SK-N-SH (cell line): ENCODE measurements around the gene WBP2. TPM values are rescaled to one million over a fixed set of nuclear protein-coding genes. Genes with fewer than 3 reads are reported as not detected.

Experiments
- CTCF ChIA-PET: fragments of 300-600, 350-600 bp; formaldehyde crosslinking; extraction: SDS; loops from one replicate; lab custom pipeline; 2021; lab: Yijun Ruan, JAX
- POLR2A ChIA-PET: fragments of 350-600 bp; sonication (Branson Sonifier 250); formaldehyde crosslinking; extraction: SDS; loops from one replicate; lab custom pipeline; 2020; ENCODE audit warnings: antibody characterized with exemption, inconsistent platforms; lab: Yijun Ruan, JAX
- DNase-seq: peaks from one replicate; pipeline ENCODE4 v3.0.0; 2012
- H2AFZ ChIP-seq: fragments of 200-600 bp; sonication (generic); 2 replicates; pipeline ENCODE4 v1.8.1; 2016; ENCODE audit warnings: antibody characterized with exemption, mild to moderate bottlenecking, low read depth
- H3F3A ChIP-seq: fragments of 200-600 bp; sonication (generic); replicated peaks from 2 replicates; pipeline ENCODE3; 2016; ENCODE audit warnings: antibody characterized with exemption, mild to moderate bottlenecking; ENCODE audit not compliant: insufficient read depth
- H3K27ac ChIP-seq, 2 experiments: fragments of 200-500 bp in 1 of 2; fragments of 200-600 bp in 1 of 2; sonication (Bioruptor generic) in 1 of 2; sonication (generic), shearing (Covaris generic) in 1 of 2; 2 replicates each; pipeline versions ENCODE4 v1.5.1 to v1.6.1; 2014 to 2016; ENCODE audit warnings: low read depth in 2 of 2, inconsistent platforms in 1 of 2, low read length in 1 of 2, mild to moderate bottlenecking in 1 of 2, mixed read lengths in 1 of 2
- H3K27me3 ChIP-seq: fragments of 200-600 bp; sonication (generic), shearing (Covaris generic); 2 replicates; pipeline ENCODE4 v1.6.1; 2016; ENCODE audit warnings: mixed run types; ENCODE audit not compliant: insufficient read depth
- H3K36me3 ChIP-seq, 2 experiments: fragments of 200-500 bp in 1 of 2; fragments of 200-600 bp in 1 of 2; sonication (Bioruptor generic) in 1 of 2; sonication (generic) in 1 of 2; replicated peaks in 1 of 2; 2 replicates each; pipeline versions ENCODE3 to v1.5.1; 2014 to 2016; ENCODE audit warnings: low read length in 1 of 2, mild to moderate bottlenecking in 1 of 2; ENCODE audit not compliant: insufficient read depth in 2 of 2, control insufficient read depth in 1 of 2
- H3K4me1 ChIP-seq, 2 experiments: fragments of 200-500 bp in 1 of 2; fragments of 200-600 bp in 1 of 2; sonication (Bioruptor generic) in 1 of 2; sonication (generic), shearing (Covaris generic) in 1 of 2; 2 replicates each; pipeline versions ENCODE4 v1.5.1 to v1.6.1; 2014 to 2016; ENCODE audit warnings: low read depth in 1 of 2, low read length in 1 of 2, mixed run types in 1 of 2; ENCODE audit not compliant: insufficient read depth in 2 of 2, control insufficient read depth in 1 of 2
- H3K4me2 ChIP-seq: fragments of 200-600 bp; sonication (generic), shearing (Covaris generic); 2 replicates; pipeline ENCODE4 v1.6.1; 2017; ENCODE audit warnings: mixed run types
- H3K4me3 ChIP-seq, 2 experiments: fragments of 200-500 bp in 1 of 2; fragments of 200-600 bp in 1 of 2; sonication (Bioruptor generic) in 1 of 2; sonication (generic), shearing (Covaris generic) in 1 of 2; 2 replicates each; pipeline versions ENCODE4 v1.5.1 to v1.8.1; 2014 to 2016; ENCODE audit warnings: low read depth in 2 of 2, inconsistent platforms in 1 of 2, low read length in 1 of 2, mild to moderate bottlenecking in 1 of 2, mixed read lengths in 1 of 2, moderate library complexity in 1 of 2
- H3K79me2 ChIP-seq: fragments of 200-600 bp; sonication (generic); 2 replicates; pipeline ENCODE4 v1.8.1; 2017; ENCODE audit warnings: mild to moderate bottlenecking; ENCODE audit not compliant: insufficient read depth
- H3K9ac ChIP-seq: fragments of 200-600 bp; sonication (generic); 2 replicates; pipeline ENCODE4 v1.6.1; 2017; ENCODE audit warnings: mixed run types
- H3K9me2 ChIP-seq: fragments of 200-600 bp; sonication (generic); 2 replicates; pipeline ENCODE4 v1.6.1; 2017; ENCODE audit warnings: mixed run types
- H3K9me3 ChIP-seq: fragments of 200-600 bp; sonication (generic); 2 replicates; pipeline ENCODE4 v1.6.1; 2017; ENCODE audit warnings: mixed run types, mild to moderate bottlenecking, moderate library complexity
- H4K20me1 ChIP-seq: fragments of 200-600 bp; sonication (generic); 2 replicates; pipeline ENCODE4 v1.6.1; 2017; ENCODE audit warnings: mild to moderate bottlenecking, mixed run types; ENCODE audit not compliant: insufficient read depth
- CHD2 ChIP-seq: fragments of 150-350 bp; IDR thresholded peaks from 2 replicates; pipeline ENCODE4 v1.6.1; 2018; ENCODE audit warnings: low read length; ENCODE audit not compliant: partially characterized antibody
- EP300 ChIP-seq, 2 experiments: IDR thresholded peaks; 2 replicates each; pipeline versions ENCODE4 v1.4.0 to v1.6.1; 2012; ENCODE audit warnings: borderline replicate concordance in 1 of 2, low read depth in 1 of 2, low read length in 1 of 2
- FOXM1 ChIP-seq: IDR thresholded peaks from 2 replicates; pipeline ENCODE4 v1.4.0; 2012; ENCODE audit warnings: low read depth, mild to moderate bottlenecking
- GABPA ChIP-seq: IDR thresholded peaks from 2 replicates; pipeline ENCODE4 v1.4.0; 2012; ENCODE audit warnings: low read depth, mild to moderate bottlenecking
- GATA2 ChIP-seq: sonication (generic); formaldehyde crosslinking; IDR thresholded peaks from 2 replicates; pipeline ENCODE4 v1.5.0; 2020; ENCODE audit warnings: mild to moderate bottlenecking, missing genetic modification reagents
- JUND ChIP-seq: IDR thresholded peaks from 2 replicates; pipeline ENCODE4 v1.4.0; 2012
- MEF2A ChIP-seq: IDR thresholded peaks from 2 replicates; pipeline ENCODE4 v1.4.0; 2012; ENCODE audit warnings: low read depth, borderline replicate concordance
- MXI1 ChIP-seq: IDR thresholded peaks from 2 replicates; pipeline ENCODE4 v1.6.1; 2012; ENCODE audit warnings: mild to moderate bottlenecking, low read depth, low read length, improper control_type of control experiment
- POLR2AphosphoS5 ChIP-seq: IDR thresholded peaks from 2 replicates; pipeline ENCODE4 v1.6.1; 2012; ENCODE audit warnings: low read depth, low read length
- RCOR1 ChIP-seq: fragments of 150-350 bp; IDR thresholded peaks from 2 replicates; pipeline ENCODE4 v1.6.1; 2017; ENCODE audit warnings: antibody characterized with exemption, low read length
- RFX5 ChIP-seq: IDR thresholded peaks from 2 replicates; pipeline ENCODE4 v1.6.1; 2012; ENCODE audit warnings: mild to moderate bottlenecking, improper control_type of control experiment, low read length
- SIN3A ChIP-seq: IDR thresholded peaks from 2 replicates; pipeline ENCODE4 v1.6.1; 2012; ENCODE audit warnings: low read depth, mild to moderate bottlenecking, low read length, moderate library complexity, borderline replicate concordance
- SMC3 ChIP-seq: IDR thresholded peaks from 2 replicates; pipeline ENCODE4 v1.6.1; 2012; ENCODE audit warnings: low read depth, low read length, improper control_type of control experiment
- TEAD4 ChIP-seq: IDR thresholded peaks from 2 replicates; pipeline ENCODE4 v1.4.0; 2012; ENCODE audit warnings: mild to moderate bottlenecking, borderline replicate concordance; ENCODE audit not compliant: insufficient read depth
- WGBS: methylation state at CpG from one replicate; pipeline ENCODE4 v1.1.6; 2017; ENCODE audit warnings: low lambda C conversion rate; 5-methylcytosine and 5-hydroxymethylcytosine counted together
- polyA plus RNA-seq, 3 experiments: library from polyadenylated mRNA; depleted of rRNA; stranded (reverse); fragments of >200 nt; gene quantifications; 2 replicates each; pipeline ENCODE4 v1.2.3, GENCODE V29; 2012
- TF ChIP-seq, protein P1 (sequence below): IDR thresholded peaks from 2 replicates; pipeline ENCODE4; 2012
- TF ChIP-seq, protein P2 (sequence below): IDR thresholded peaks from 2 replicates; pipeline ENCODE4 v1.4.0; 2012; ENCODE audit warnings: low read depth, borderline replicate concordance
- TF ChIP-seq, protein P3 (sequence below): IDR thresholded peaks from 2 replicates; pipeline ENCODE4 v1.4.0; 2012; ENCODE audit warnings: low read depth
- TF ChIP-seq, protein P4 (sequence below): IDR thresholded peaks from 2 replicates; pipeline ENCODE4 v1.6.1; 2012; ENCODE audit warnings: mild to moderate bottlenecking, low read depth, low read length, moderate library complexity
- TF ChIP-seq, protein P5 (sequence below): fragments of 200-600 bp; sonication (generic); IDR thresholded peaks from 2 replicates; pipeline ENCODE4 v1.6.1; 2017; ENCODE audit warnings: antibody characterized with exemption, mild to moderate bottlenecking, moderate library complexity

The WBP2 gene
- polyA plus RNA-seq, 1 of the 3 experiments (the other 2 are of a cell fraction), result 55.8 TPM

DNA sequence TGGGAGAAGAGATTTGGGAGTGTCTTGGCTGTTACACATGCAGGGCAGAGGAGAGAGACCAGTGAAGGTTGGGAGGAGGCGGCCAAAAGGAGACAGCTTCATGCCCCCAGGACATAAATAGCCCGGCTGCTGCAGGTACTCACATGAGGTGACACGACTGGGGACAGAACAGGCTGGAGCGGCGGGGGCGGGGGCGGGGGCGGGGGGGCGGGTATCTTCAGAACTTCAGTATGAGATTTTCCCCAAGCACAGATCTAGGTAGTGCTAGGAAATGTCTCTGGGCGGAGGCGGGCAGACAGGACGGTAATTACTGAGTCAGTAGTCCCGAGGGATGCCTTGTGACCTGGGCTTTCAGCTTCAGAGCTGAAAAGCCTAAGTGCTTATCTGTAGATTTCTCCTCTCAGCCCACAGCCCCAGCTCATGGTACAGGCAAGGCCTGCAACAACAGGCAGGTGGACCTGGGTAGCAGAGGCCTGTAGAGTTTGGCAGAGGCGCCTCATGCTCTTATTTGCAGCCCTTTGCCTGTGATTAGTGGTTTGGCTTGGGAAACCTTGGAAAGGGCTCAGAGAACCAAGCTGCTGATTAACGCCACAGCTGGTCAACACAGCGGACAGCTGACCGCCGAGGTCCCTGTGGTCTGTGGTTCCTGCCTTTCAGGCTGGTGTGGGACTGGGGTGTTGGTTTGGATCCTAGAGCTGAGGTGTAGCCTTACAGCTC, 46.1 kb downstream of the WBP2 start:
- H3K4me2 ChIP-seq, result no peak overlapping the region

More for the DNA sequence above, 46.1 kb downstream of the WBP2 start:
- no peak overlapping the region for H2AFZ ChIP-seq
- WGBS, result 83% methylated on average over 18 of the region's 18 CpGs
- H3K27ac ChIP-seq, result peak overlapping the region in 1 of 2 experiments; percentile 30; a peak in 1 of 4 replicates
- TF ChIP-seq POLR2AphosphoS5 (no peak), FOXM1 (no peak), SMC3 (no peak), GATA2 (CRISPR knock-in tag) (no peak), SIN3A (no peak), TEAD4 (no peak), EP300 (IDR thresholded peaks at IDR 0.05; ENCODE audit: borderline replicate concordance in 1 of 2, low read depth in 1 of 2, low read length in 1 of 2) (no peak), JUND (no peak), RFX5 (no peak), MXI1 (no peak), MEF2A (no peak), CHD2 (no peak), GABPA (no peak), RCOR1 (no peak)
- TF ChIP-seq, protein P1, sequence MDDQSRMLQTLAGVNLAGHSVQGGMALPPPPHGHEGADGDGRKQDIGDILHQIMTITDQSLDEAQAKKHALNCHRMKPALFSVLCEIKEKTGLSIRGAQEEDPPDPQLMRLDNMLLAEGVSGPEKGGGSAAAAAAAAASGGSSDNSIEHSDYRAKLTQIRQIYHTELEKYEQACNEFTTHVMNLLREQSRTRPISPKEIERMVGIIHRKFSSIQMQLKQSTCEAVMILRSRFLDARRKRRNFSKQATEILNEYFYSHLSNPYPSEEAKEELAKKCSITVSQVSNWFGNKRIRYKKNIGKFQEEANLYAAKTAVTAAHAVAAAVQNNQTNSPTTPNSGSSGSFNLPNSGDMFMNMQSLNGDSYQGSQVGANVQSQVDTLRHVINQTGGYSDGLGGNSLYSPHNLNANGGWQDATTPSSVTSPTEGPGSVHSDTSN, result no peak
- TF ChIP-seq, protein P2, sequence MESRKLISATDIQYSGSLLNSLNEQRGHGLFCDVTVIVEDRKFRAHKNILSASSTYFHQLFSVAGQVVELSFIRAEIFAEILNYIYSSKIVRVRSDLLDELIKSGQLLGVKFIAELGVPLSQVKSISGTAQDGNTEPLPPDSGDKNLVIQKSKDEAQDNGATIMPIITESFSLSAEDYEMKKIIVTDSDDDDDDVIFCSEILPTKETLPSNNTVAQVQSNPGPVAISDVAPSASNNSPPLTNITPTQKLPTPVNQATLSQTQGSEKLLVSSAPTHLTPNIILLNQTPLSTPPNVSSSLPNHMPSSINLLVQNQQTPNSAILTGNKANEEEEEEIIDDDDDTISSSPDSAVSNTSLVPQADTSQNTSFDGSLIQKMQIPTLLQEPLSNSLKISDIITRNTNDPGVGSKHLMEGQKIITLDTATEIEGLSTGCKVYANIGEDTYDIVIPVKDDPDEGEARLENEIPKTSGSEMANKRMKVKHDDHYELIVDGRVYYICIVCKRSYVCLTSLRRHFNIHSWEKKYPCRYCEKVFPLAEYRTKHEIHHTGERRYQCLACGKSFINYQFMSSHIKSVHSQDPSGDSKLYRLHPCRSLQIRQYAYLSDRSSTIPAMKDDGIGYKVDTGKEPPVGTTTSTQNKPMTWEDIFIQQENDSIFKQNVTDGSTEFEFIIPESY, result no peak
- TF ChIP-seq, protein P3, sequence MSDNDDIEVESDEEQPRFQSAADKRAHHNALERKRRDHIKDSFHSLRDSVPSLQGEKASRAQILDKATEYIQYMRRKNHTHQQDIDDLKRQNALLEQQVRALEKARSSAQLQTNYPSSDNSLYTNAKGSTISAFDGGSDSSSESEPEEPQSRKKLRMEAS, result no peak
- TF ChIP-seq, protein P4, sequence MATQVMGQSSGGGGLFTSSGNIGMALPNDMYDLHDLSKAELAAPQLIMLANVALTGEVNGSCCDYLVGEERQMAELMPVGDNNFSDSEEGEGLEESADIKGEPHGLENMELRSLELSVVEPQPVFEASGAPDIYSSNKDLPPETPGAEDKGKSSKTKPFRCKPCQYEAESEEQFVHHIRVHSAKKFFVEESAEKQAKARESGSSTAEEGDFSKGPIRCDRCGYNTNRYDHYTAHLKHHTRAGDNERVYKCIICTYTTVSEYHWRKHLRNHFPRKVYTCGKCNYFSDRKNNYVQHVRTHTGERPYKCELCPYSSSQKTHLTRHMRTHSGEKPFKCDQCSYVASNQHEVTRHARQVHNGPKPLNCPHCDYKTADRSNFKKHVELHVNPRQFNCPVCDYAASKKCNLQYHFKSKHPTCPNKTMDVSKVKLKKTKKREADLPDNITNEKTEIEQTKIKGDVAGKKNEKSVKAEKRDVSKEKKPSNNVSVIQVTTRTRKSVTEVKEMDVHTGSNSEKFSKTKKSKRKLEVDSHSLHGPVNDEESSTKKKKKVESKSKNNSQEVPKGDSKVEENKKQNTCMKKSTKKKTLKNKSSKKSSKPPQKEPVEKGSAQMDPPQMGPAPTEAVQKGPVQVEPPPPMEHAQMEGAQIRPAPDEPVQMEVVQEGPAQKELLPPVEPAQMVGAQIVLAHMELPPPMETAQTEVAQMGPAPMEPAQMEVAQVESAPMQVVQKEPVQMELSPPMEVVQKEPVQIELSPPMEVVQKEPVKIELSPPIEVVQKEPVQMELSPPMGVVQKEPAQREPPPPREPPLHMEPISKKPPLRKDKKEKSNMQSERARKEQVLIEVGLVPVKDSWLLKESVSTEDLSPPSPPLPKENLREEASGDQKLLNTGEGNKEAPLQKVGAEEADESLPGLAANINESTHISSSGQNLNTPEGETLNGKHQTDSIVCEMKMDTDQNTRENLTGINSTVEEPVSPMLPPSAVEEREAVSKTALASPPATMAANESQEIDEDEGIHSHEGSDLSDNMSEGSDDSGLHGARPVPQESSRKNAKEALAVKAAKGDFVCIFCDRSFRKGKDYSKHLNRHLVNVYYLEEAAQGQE, result no peak
- TF ChIP-seq, protein P5, sequence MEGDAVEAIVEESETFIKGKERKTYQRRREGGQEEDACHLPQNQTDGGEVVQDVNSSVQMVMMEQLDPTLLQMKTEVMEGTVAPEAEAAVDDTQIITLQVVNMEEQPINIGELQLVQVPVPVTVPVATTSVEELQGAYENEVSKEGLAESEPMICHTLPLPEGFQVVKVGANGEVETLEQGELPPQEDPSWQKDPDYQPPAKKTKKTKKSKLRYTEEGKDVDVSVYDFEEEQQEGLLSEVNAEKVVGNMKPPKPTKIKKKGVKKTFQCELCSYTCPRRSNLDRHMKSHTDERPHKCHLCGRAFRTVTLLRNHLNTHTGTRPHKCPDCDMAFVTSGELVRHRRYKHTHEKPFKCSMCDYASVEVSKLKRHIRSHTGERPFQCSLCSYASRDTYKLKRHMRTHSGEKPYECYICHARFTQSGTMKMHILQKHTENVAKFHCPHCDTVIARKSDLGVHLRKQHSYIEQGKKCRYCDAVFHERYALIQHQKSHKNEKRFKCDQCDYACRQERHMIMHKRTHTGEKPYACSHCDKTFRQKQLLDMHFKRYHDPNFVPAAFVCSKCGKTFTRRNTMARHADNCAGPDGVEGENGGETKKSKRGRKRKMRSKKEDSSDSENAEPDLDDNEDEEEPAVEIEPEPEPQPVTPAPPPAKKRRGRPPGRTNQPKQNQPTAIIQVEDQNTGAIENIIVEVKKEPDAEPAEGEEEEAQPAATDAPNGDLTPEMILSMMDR, result no peak
- DNase-seq, result peak; percentile 27
- peaks cover 0 to 6% of the 10 kb centered on the region in 2 experiments; a peak in 1 of 4 replicates for H3K4me1 ChIP-seq
- no peaks in the 10 kb centered on the region for H4K20me1 ChIP-seq
- no peaks in the 10 kb centered on the region for H3K27me3 ChIP-seq
- no peak overlapping the region for H3K4me3 ChIP-seq
- peaks cover 5 to 26% of the 10 kb centered on the region in 2 experiments for H3K36me3 ChIP-seq
- no peaks in the 10 kb centered on the region for H3F3A ChIP-seq
- POLR2A ChIA-PET, result interaction anchor here (0.9 to 2.4 kb wide), 7 partner anchors 10 to 33 kb away, joined by 3 to 12 read pairs (median 3); partner anchors contain the start of gene UNK
- no peaks in the 10 kb centered on the region for H3K9me2 ChIP-seq
- CTCF ChIA-PET, result interaction anchor here (0.8 to 3.1 kb wide), 9 partner anchors 10 to 61 kb away, joined by 3 to 18 read pairs (median 3); no protein-coding TSS in a partner anchor
- peaks cover 32% of the 10 kb centered on the region; the same call in 1 of the 2 replicates for H3K79me2 ChIP-seq
- H3K9ac ChIP-seq, result no peak overlapping the region
- no peaks in the 10 kb centered on the region for H3K9me3 ChIP-seq
